Smooth muscle cell of the brain vasculature (primary cell): ENCODE data around the gene ANKS4B.
"Not testable (repeated sequence)": the region's sequence is repeated elsewhere in the genome, so short reads cannot be mapped to it uniquely, and the experiment has no call there.

Experiments
- DNase-seq: peaks from one replicate; pipeline ENCODE4 v3.0.0-alpha.2; 2012; ENCODE audit warnings: low read depth, low spot score

ANKS4B gene

GRCh38 chr16:21218153-21218552 lies 15.3 kb upstream of the ANKS4B start:
- no peak for DNase-seq

- DNase-seq, result no peak
Observed at GRCh38 chr16:21219551-21219950, 13.9 kb upstream of the ANKS4B start.

GRCh38 chr16:21222495-21223337 lies 10.8 kb upstream of the ANKS4B start:
- no peak for DNase-seq

GRCh38 chr16:21223787-21224186 lies 9.7 kb upstream of the ANKS4B start:
- no peak for DNase-seq

GRCh38 chr16:21224800-21225199 lies 8.7 kb upstream of the ANKS4B start:
- DNase-seq, result no peak

- DNase-seq, result no peak
Observed at GRCh38 chr16:21226749-21227148, 6.8 kb upstream of the ANKS4B start.

- DNase-seq, result no peak
Observed at GRCh38 chr16:21227866-21228265, 5.6 kb upstream of the ANKS4B start.

- no peak for DNase-seq
Observed at GRCh38 chr16:21228361-21228872, 5.1 kb upstream of the ANKS4B start.

- no peak for DNase-seq
Observed at GRCh38 chr16:21233045-21233520, 416 bp upstream of the ANKS4B start.

- DNase-seq, result no peak
Observed at GRCh38 chr16:21235199-21235585, 1.7 kb downstream of the ANKS4B start.

GRCh38 chr16:21236831-21237230 lies 3.3 kb downstream of the ANKS4B start:
- no peak for DNase-seq

- DNase-seq, result no peak
Observed at GRCh38 chr16:21239646-21240045, 6.1 kb downstream of the ANKS4B start.

GRCh38 chr16:21242756-21243155 lies 9.3 kb downstream of the ANKS4B start:
- DNase-seq, result no peak

- no peak for DNase-seq
Observed at GRCh38 chr16:21244518-21245215, 11.2 kb downstream of the ANKS4B start.

- DNase-seq, result not testable (repeated sequence)
Observed at GRCh38 chr16:21248179-21248578, 14.7 kb downstream of the ANKS4B start.

- DNase-seq, result no peak
Observed at GRCh38 chr16:21250072-21250923, 16.8 kb downstream of the ANKS4B start.

- no peak for DNase-seq
Observed at GRCh38 chr16:21253470-21253869, 20.0 kb downstream of the ANKS4B start.

- DNase-seq, result no peak
Observed at GRCh38 chr16:21256636-21257035, 23.1 kb downstream of the ANKS4B start.

- DNase-seq, result no peak
Observed at GRCh38 chr16:21257284-21257683, 23.8 kb downstream of the ANKS4B start.

- DNase-seq, result no peak
Observed at GRCh38 chr16:21260870-21261791, 27.6 kb downstream of the ANKS4B start.
